NT2/D1 (cell line): Measurements from ENCODE around the gene ATF5.

Experiments used
- DNase-seq: peaks from one replicate; pipeline ENCODE4 v3.0.0-alpha.2; 2011; ENCODE audit warnings: low read depth, low spot score
- H3K27me3 ChIP-seq: 2 replicates; pipeline ENCODE4 v1.6.0; 2011; ENCODE audit warnings: mild to moderate bottlenecking; ENCODE audit not compliant: insufficient read length, insufficient read depth
- H3K36me3 ChIP-seq: 2 replicates; pipeline ENCODE4 v1.6.1; 2011; ENCODE audit warnings: mild to moderate bottlenecking, low read length, mixed read lengths; ENCODE audit not compliant: insufficient read depth, insufficient read length
- H3K4me1 ChIP-seq: 2 replicates; pipeline ENCODE4 v1.5.1; 2011; ENCODE audit not compliant: insufficient read depth, insufficient read length
- H3K4me3 ChIP-seq: 2 replicates; pipeline ENCODE4 v1.5.1; 2011; ENCODE audit warnings: low read depth; ENCODE audit not compliant: insufficient read length
- H3K9ac ChIP-seq: 2 replicates; pipeline ENCODE4 v1.6.0; 2011; ENCODE audit warnings: low read depth; ENCODE audit not compliant: insufficient read length
- H3K9me3 ChIP-seq: 2 replicates; pipeline ENCODE4 v1.5.1; 2011; ENCODE audit warnings: mild to moderate bottlenecking, low read length; ENCODE audit not compliant: insufficient read depth
- SUZ12 ChIP-seq: IDR thresholded peaks from 2 replicates; pipeline ENCODE4 v1.6.1; 2011; ENCODE audit not compliant: insufficient read length, insufficient read depth; ENCODE audit errors: extremely low read depth
- YY1 ChIP-seq: IDR thresholded peaks from 2 replicates; pipeline ENCODE4 v1.6.1; 2011; ENCODE audit not compliant: insufficient read length, insufficient read depth
- ZNF274 ChIP-seq: IDR thresholded peaks from 2 replicates; pipeline ENCODE4 v1.6.1; 2011; ENCODE audit warnings: mild to moderate bottlenecking, low read depth, low read length

ATF5 gene

DNA sequence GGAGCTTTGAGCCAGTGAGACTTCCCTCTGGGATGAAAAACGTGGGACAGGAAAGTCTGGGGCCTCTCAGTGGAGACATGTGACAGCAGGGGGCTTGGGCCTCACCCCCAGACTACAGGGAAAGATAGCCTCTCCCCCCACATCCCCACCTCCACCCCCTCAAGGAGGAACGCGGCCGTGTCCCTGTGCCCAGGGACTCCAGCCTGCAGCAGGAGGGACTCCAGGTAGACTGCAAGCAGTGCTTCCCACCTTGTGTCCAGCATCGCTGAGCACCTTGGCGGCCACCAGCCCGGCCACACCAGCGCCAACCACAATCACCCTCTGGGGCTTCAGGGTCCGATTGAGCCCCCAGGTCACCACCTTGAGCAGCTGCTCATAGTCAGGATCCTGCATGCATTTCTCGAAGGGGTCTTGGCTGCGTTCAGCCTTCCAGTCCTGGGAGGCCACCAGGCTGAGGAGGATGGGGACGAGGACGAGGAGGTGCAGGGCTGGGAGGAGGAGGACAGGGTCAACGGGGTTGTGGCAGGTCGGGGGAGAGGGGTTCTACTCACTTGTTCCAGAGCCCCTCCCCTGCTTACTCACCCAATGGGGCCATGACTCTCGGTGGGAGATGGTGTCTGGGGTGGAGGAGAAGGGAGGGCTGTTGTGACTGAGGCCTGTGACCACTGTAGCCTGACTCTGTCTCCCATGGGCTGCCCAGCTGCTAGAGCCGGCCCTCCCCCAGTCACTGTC, 33.3 kb upstream of the ATF5 start:
- Histone ChIP-seq H3K9ac (no peak overlapping the region), H3K27me3 (no peaks in the 10 kb centered on the region), H3K9me3 (no peaks in the 10 kb centered on the region), H3K4me1 (peaks cover 22% of the 10 kb centered on the region), H3K4me3 (no peak overlapping the region), H3K36me3 (no peaks in the 10 kb centered on the region)
- DNase-seq = no peak
- no peak for TF ChIP-seq SUZ12
- no peak for TF ChIP-seq ZNF274
- TF ChIP-seq YY1 = no peak

DNA sequence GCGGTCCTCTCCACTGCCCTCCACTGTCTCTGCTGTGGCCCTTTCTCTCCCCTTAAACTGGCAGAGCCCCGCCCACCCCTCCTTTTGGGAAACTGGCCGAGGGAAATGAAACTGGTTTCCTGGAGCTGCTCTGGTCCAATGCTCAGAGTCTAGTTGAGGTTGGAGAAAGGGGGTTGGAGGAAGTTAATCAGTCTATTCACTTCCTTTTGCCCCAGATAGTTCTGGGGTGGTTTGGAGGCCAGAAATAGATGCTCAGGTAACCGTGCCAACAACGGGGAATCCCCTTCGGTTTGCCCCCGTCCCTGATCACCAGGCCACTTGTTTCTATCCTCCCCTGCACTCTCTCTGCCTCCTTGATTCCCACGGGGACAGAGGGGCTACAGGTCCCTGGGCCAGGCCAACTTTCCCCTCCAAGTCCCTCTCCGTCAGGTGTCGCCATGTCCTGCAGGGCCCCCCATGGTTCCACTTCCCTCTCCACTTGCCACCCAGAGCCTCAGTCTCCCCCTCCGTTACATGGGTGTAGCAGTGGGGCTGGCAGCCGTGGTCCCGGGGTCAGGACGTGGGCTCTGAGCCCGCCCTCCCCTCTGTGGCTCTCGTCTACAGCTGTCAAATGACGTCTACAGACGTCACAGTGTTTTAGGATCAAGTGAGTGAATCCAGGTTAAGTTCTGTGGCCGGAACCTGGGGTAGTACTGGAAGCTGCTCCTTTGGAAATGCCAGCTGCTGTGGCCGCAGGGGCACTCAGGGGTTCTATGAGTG, 32.0 kb upstream of the ATF5 start, which contains the start of gene IL4I1:
Gene IL4I1 (minus strand): TSS at position 25 of the 759 bp plus-strand sequence. CDS start 727 bp downstream, outside the sequence.
- no peak within 1 kb of the TSS for H3K4me3 ChIP-seq
- H3K36me3 ChIP-seq = no peaks in the 10 kb centered on the region
- no peaks in the 10 kb centered on the region for H3K27me3 ChIP-seq
- H3K4me1 ChIP-seq = peaks cover 14% of the 10 kb centered on the region
- TF ChIP-seq YY1 = no peak
- no peak for TF ChIP-seq SUZ12
- no peak for TF ChIP-seq ZNF274
- no peaks in the 10 kb centered on the region for H3K9me3 ChIP-seq
- no peak for DNase-seq
- no peak within 1 kb of the TSS for H3K9ac ChIP-seq

DNA sequence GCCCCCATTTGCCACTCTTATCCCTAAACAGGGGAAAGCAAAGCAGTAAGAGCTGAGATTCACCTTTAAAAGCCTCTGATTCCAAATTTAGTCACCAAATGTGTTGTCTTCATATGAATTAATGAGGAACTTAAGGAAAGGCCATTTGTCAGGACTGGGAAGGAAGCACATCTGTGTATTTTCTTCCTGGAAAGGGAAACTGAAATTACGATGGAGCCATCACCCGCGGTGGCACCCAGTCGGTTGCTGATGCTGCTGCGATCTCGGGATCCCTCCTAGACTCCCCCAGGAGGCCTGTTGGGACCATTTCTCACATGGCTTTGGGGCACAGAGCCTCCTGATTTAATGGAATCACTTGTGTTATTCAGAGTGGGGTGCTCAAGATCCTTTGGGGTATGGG, 24.9 kb upstream of the ATF5 start:
- Histone ChIP-seq H3K4me1 (peaks cover 13% of the 10 kb centered on the region), H3K36me3 (peaks cover 28% of the 10 kb centered on the region), H3K9ac (no peak overlapping the region), H3K4me3 (no peak overlapping the region), H3K27me3 (no peaks in the 10 kb centered on the region), H3K9me3 (no peaks in the 10 kb centered on the region)
- no peak for DNase-seq
- TF ChIP-seq ZNF274 (no peak), SUZ12 (no peak), YY1 (no peak)

DNA sequence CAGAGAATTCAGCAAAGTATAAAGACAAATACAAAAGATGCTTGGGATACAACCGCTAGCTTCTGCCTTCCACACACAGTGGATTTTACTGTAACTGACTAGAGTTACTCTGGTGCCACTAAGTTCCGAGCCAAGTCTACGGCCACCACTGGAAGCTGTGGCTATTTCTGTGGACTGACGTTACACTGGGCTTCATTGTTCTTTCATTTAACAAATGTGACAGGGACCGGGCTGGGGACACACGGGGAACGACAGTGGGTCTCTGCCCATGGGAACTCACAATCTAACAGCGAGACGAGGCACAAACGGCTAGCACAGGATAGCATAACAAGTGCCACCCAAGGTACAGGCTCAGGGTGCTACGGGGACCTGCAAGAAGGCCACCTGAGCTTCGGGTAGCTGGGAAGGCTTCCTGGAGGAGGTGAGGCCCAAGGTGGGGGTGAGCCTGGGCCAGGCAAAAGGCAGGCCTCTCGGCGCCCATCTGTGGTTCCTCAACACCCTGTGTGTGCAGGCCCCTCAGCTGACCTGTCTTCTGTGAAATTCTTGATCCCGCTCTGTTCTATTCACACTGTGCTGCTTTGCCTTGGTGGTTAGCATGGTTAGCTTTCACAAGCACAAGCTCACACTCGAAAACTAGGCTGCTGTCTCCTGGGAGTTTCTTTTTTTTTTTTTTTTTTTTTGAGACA, 22.0 kb upstream of the ATF5 start:
- Histone ChIP-seq H3K4me1 (peaks cover 16% of the 10 kb centered on the region), H3K36me3 (peaks cover 52% of the 10 kb centered on the region), H3K27me3 (no peaks in the 10 kb centered on the region), H3K9me3 (no peaks in the 10 kb centered on the region), H3K9ac (no peak overlapping the region), H3K4me3 (no peak overlapping the region)
- DNase-seq = no peak
- TF ChIP-seq ZNF274 = no peak
- no peak for TF ChIP-seq SUZ12
- no peak for TF ChIP-seq YY1

DNA sequence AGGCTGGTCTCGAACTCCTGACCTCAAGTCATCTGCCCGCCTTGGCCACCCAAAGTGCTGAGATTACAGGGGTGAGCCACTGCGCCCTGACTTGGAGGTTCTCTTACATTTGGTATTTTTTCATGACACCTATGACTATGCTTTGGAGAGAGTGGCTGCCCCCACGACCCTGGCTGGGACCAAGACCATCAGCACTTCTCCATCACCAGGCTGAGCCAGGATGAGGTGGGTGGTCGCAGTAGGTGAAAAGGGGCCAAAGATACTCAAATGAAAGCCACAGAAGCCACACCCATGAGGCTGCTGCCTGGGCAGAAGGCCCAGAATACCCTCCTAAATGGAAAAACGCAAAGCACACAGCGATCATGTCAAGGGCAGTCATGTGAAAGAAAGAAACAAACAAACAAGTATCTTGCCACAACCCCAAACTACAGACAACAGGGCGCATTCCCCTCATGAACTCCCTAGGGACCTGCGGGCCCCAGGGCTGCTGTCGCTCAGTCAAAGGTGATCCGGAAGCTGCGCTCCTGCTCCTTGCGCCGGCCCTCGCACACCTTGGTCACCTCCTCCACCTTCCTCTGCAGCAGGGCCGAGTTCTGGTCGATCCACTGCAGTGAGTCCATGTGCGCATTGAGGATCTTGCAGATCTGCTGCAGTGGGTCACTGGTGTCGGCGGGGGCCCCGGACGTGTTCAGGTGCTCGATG, 21.1 kb upstream of the ATF5 start:
- peaks cover 59% of the 10 kb centered on the region for H3K36me3 ChIP-seq
- H3K9me3 ChIP-seq = no peaks in the 10 kb centered on the region
- no peak for TF ChIP-seq YY1
- TF ChIP-seq ZNF274 = no peak
- no peak for TF ChIP-seq SUZ12
- no peak overlapping the region for H3K9ac ChIP-seq
- H3K4me1 ChIP-seq = peaks cover 16% of the 10 kb centered on the region
- H3K27me3 ChIP-seq = no peaks in the 10 kb centered on the region
- no peak overlapping the region for H3K4me3 ChIP-seq
- no peak for DNase-seq

DNA sequence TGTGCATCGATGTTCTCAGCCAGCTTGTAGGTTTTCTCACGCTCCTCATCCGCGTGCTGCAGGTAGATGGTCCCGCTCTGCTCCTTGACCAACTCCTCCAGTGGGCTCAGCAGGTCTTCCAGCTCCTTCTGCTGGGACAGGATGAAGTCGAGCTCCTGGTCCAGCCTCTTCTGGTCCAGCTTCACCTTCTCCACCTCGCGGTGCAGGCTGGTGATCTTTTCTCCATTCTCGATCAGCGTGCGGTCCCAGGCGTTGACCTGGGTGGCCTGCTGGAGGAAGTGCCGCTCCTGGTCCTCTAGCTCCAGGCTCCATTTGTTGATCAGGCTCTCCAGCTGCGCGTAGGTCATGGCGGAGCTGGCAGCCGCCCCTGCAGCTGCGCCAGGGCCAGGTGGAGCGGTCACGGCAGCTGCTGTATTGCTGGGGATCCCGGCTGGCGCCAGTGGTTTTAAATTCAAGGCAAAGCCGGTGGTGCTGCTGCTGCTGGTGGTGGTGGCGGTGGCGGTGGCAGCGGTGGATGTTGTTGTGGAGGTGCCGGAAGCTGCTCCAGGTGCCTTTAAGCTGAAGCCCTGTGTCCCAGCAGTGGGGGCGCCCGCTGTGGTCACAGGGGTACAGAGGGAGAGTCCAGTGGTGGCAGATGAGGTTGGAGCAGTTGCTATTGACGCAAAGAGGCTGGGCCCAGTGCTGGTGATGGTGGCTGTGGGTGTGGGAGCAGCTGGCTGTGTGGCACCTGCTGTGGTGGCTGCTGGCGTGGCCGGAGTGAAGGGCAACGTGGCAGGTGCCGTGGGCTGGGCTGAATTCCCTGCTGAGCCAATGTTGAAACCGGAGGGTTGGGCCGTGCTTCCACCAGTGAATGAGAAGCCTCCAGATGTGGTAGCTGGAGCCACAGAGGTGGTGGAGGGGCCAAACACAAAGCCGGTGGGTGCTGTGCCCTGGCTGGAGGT, 20.3 kb upstream of the ATF5 start:
- Histone ChIP-seq H3K4me3 (no peak overlapping the region), H3K9ac (no peak overlapping the region), H3K36me3 (peaks cover 68% of the 10 kb centered on the region), H3K27me3 (no peaks in the 10 kb centered on the region), H3K9me3 (no peaks in the 10 kb centered on the region), H3K4me1 (peaks cover 17% of the 10 kb centered on the region)
- DNase-seq = no peak
- TF ChIP-seq ZNF274 = no peak
- TF ChIP-seq SUZ12 = no peak
- no peak for TF ChIP-seq YY1
